HG02885 (cell line): ENCODE measurements around the gene CFAP57.

Experiments
- ATAC-seq: cut with Tn5 transposase; IDR thresholded peaks from one replicate; pipeline ENCODE4 v1.9.1; 2021; ENCODE audit warnings: mild to moderate bottlenecking; ENCODE audit not compliant: unreplicated experiment, poor library complexity

Gene CFAP57

GRCh38 chr1:43292679-43293078 lies 120.5 kb downstream of the CFAP57 start:
- ATAC-seq: no peak

- no peak for ATAC-seq
Measured at GRCh38 chr1:43293176-43293575, 121.0 kb downstream of the CFAP57 start.

GRCh38 chr1:43293896-43294760 lies 122.0 kb downstream of the CFAP57 start:
- no peak for ATAC-seq

DNA sequence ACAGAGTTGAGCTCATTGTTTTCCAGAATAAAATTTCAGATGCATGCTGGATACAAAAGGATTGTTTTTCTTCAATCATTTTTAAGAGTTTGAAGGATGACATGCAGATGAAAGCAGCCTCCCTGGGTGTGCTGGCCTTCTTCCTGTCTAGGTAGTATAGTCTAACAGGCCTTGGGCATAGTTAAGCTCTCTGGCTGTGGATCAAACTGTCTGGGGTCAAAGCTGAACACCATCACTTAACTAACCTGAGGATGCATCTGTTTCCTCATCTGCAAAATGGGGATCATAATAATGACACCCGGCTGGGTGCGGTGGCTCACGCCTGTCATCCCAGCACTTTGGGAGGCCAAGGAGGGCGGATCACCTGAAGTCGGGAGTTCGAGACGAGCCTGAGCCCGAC lies 122.6 kb downstream of the CFAP57 start:
- no peak for ATAC-seq

DNA sequence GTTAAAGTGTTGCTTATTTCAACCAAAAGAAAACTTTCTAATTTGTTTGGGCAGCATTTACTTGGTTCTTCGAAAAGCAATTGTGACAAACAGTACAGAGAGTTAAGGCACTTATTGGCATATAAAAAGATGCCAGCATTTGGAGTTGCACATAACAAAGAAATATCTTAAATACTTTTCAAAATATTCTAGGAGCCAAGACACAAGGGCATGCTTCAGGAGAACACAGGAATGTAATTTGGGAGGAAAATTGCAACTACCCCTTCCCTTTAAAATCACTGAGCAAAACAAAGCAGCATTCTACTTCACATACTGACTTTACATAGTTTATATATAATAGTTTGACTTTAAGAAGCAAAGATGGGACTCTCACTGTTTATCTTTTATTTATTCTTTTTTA lies 124.1 kb downstream of the CFAP57 start:
- ATAC-seq: no peak

DNA sequence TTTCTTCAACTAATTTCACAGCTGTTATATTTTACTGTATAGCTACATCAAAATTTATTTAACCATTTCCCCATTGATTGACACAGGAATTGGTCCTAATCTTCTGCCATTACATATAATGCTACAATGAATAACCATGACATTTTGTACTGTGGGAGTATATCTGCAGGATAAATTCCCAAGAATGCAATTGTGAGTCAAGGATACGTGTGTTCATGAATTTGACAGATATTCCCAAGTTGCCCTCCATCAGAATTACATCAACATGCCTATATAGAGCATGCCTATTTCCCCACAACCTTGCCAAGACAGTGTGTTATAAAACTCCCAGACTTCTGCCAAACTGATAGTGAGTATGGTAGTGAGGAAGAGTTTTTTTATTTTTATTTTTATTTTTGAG lies 125.9 kb downstream of the CFAP57 start:
- no peak for ATAC-seq

GRCh38 chr1:43299101-43299500 lies 127.0 kb downstream of the CFAP57 start:
- no peak for ATAC-seq

- ATAC-seq: no peak
Measured at GRCh38 chr1:43300378-43301094, 128.4 kb downstream of the CFAP57 start, which contains the start of gene TIE1. TIE1 (plus strand) TSS chr1:43300982; CDS start chr1:43301072, 90 bp downstream.

- ATAC-seq: no peak
Measured at GRCh38 chr1:43302201-43302600, 130.1 kb downstream of the CFAP57 start.

DNA sequence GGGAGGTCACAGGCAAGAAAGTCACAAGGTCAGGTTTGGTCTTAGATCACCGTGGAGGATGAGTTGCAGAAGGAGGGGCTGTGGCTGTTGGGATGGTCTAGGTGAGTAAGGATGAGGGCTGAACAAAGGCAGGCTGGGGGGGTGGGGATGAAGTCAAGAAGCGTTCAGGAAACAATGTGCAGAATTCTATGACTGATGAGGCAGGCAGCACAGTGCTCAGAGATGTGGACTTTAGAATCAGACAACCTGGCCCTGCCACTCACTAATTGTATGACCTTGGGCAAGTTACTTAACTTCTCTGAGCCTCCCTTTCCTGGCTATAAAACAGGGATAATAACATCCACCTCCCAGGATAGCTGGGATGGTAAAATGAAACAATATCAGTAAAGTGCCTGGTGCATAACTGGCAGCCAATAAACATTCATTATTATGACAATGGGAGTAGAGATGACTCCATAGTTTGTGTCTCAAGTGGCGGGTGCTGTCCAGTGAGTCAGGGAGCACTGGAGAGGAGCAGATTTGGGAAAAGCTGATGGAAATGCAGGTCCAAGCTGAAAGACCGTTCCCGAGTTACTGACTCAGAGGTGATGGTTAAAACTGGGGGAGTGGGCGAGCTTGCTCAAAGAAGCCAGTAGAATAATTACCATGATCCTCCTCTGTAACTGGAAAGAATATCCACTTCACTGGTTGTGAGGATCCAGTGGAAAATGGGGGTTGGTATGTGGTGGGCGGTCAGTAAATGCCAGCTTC lies 130.8 kb downstream of the CFAP57 start:
- no peak for ATAC-seq

DNA sequence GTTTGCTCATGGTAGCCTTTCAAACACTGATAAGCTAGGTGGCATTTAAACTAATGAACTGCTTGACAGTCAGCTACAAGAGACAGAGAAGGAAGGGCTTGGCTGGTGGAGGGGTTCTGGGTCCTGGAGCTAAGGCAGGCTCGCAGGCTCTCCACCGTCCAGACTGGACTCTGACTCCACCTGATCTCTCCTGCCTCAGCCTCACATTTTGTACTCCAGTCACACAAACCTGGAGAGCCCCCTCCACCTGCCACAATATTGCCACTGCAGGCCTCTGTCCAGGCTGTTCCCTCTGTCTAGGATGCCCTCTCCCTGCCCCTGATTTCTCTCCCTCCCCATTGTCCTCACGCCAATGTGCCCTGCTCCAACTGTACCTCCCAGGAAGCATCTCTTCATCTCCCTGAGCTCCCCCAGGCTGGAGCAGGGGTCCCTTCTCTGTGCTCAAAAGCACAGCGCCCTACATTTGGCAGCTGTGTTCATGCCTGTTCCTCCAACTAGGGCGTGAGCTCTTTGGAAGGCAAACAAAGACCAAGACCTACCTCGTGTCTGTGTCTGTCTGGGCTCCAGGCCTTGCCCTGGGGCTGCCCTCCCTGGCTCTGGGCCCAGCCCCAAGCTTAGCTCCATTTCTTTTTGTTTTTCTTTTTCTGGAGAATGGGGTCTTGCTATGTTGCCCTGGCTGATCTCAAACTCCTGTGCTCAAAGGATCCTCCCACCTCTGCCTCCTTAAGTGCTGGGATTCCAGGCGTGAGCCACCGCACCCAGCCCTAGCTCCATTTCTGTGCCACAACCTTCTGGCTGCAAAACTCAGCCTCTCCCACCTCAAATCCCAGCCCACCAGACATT lies 131.6 kb downstream of the CFAP57 start:
- no peak for ATAC-seq
